HG02571 (cell line): ENCODE measurements around the gene FAM24B.
"Not testable (repeated sequence)": the region's sequence is repeated elsewhere in the genome, so short reads cannot be mapped to it uniquely, and the experiment has no call there.

Experiments used
- ATAC-seq: cut with Tn5 transposase; IDR thresholded peaks from one replicate; pipeline ENCODE4 v1.9.1; 2021; ENCODE audit warnings: mild to moderate bottlenecking, moderate library complexity; ENCODE audit not compliant: unreplicated experiment

Gene FAM24B

DNA sequence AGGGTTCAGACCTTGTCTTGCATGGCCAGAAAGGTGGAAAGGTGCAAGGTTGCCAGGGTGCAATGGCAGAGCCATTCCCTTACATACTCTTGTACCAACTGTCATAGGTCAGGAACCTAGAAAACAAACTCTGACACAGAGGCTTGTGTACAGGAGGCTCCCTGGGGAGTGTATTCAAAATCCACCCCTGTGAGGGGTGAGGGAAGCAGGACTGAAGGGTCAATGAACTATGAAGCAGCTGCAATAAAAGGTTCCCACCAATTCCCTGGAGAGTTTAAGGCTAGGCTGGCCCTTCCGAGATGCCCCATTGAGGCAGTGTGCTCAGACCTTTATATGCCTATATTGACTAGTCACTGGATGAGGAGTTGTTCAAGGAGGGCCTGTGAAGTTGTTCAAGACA, 19.9 kb downstream of the FAM24B start:
- no peak for ATAC-seq

GRCh38 chr10:122858042-122858441, 21.3 kb downstream of the FAM24B start:
- not testable (repeated sequence) for ATAC-seq

DNA sequence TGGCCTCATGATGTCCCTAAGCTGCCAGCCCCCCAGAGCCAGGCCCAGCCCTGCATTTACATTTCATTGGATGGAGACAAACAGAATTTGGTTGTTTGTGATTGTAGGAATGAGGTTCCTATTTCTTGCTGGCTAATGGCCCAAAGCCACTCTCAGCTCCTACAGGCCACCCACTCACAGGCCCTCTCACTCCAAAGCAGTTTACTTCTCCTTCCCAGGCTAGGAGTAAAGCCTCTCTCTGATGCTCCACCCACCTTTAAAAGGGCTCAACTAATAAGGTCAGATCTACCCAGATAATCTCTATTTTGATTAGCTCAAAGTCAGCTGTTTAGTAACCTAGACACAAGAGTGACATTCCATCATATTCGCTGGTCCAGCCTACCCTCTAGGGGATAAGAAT, 22.5 kb downstream of the FAM24B start:
- no peak for ATAC-seq

- no peak for ATAC-seq
Measured at GRCh38 chr10:122855745-122856144, 23.6 kb downstream of the FAM24B start.

DNA sequence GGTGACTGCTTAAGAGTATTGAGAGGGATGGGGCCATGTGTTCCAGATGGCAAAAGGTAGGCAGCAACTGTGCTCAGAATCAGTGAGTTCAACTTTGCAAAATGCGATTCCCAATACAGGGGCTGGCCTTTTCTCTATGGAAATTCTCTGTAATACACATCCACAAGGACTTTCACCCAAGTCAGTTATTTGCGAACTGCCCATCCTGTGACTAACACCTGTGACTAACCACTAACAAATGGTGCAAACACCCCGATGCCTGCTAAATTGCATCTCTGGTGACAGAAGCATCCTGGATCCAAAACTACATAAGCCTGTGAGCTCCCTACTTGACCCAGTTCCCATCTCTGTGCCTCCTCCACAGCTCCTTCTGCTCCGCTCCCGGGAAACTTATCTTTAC, 24.7 kb downstream of the FAM24B start:
- ATAC-seq: no peak

- ATAC-seq: no peak
Measured at GRCh38 chr10:122853665-122854313, 25.6 kb downstream of the FAM24B start.

- ATAC-seq: no peak
Measured at GRCh38 chr10:122852261-122852660, 27.1 kb downstream of the FAM24B start.

GRCh38 chr10:122850705-122851640, 28.4 kb downstream of the FAM24B start:
- ATAC-seq: no peak

- ATAC-seq: no peak
Measured at GRCh38 chr10:122849900-122850605, 29.3 kb downstream of the FAM24B start.

- ATAC-seq: no peak
Measured at GRCh38 chr10:122849090-122849489, 30.3 kb downstream of the FAM24B start.

- ATAC-seq: no peak
Measured at GRCh38 chr10:122847782-122848604, 31.4 kb downstream of the FAM24B start.

DNA sequence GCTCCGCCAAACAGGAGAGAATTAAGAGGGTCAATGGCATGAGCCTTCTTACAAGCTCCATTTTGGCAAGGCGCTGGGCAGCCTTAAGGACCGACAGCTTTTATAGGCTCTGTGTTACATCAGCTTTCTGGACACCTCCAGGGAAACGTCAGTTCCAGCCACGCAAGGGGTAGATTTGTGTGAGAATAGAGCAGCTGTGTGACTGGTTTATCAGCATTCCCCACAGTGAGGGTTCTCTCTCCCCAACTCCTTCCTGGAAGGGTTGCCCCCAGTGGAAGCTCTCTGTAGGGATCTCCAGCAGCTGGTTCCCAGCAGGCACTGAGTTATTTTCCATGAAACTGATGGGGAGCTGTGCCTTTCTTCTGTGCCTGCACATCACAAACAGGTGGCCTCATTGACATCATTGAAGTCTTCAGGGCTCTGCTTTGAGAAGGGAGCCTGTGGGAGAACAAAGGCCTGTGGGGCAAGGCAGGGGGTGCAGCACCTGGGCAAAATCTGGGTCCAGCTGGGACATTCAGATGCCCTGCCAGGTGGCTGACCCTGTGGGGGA, 33.5 kb downstream of the FAM24B start, which contains the start of gene CUZD1:
Gene CUZD1, minus strand, starts transcription at position 75 of the 550 bp plus-strand sequence. Its CDS starts 14 bp downstream, at position 61.
- ATAC-seq: no peak

DNA sequence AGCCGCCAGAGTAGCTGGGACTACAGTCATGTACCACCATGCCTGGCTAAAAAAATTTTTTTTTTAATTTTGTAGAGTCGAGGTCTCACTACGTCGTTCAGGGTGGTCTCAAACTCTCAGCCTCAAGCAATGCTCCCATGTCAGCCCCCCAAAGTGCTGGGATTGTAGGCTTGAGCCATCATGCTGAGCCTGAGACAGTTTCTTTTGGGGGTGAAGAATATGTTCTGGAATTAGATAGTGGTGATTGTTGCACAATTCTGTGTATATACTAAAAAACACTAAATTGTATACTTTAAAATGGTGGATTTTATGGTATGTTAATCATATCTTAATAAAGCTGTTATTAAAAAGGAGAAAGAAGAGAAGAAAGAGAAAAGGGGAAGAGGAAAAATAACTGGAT, 35.2 kb downstream of the FAM24B start:
- ATAC-seq: no peak

DNA sequence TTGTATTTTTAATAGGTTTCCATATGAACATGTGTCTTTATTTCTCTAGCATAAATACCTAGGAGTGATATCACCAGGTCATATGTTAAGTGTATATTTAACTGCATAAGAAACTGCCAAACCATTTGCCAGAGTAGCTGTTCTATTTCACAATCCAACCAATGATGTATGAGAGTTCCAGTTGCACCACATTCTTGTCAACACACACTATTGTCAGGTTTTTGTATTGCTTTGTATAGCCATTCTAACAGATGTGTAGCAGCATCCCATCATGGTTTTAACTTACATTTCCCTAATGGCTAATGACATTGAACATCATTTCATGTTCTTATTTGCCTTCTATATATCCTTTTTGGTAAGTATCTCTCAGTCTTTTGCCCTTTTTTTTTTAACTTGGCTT, 37.8 kb downstream of the FAM24B start:
- no peak for ATAC-seq

DNA sequence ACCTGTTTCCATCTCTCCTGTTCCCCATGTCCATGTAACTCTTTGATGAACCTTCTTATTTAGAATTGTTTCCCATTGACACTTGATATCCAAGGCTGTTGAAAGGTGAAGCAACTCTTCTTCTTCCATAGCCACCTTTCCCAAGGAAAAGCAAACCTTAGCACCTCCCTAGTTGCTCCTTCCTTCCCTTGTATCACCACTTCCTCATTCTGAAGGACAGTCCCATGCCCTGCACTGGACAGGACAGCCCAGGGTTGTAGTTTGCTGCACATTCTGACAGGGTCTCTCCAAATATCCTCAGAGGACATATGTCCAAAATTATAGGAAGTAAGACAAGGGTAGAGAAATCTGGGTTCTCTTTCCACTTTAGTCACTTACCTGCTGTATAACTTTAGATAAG, 39.9 kb downstream of the FAM24B start:
- no peak for ATAC-seq

DNA sequence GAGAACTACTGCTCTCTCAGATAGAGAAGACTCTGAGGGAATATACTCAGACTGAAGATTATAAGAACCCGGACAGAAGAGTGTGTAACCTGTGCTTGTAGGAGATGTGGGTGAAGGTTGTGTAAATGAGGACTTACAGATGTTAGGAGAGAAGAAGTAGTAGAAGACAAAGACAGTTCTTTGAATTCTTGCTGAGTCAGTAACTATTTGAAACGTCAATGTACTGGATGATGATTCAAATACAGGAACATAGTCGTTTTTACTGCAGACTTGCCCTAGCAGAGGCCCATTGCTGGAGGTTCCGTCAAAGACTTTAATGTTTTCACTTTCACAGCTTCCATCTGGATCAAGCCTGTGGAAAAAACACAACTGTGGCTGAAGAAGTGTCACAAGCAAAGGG, 40.5 kb downstream of the FAM24B start:
- no peak for ATAC-seq

DNA sequence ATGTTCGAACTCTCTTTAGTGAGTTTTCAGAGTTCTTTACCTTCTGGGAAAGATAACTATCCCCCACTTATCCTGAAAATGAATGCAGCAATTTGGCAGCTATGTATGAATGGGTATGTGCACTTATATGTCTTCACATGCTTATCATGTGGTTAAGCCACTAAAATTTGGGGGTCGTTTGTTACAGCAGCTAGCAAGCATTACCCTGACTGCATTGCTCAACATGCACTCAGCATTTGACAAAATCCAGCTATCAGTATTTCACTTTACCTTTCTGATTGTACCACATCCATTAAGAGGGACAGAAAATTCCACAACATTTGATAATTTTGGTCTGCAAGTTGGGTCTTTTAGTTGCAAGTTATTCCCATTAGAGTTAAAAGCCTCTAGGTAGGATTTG, 43.5 kb downstream of the FAM24B start:
- ATAC-seq: no peak

DNA sequence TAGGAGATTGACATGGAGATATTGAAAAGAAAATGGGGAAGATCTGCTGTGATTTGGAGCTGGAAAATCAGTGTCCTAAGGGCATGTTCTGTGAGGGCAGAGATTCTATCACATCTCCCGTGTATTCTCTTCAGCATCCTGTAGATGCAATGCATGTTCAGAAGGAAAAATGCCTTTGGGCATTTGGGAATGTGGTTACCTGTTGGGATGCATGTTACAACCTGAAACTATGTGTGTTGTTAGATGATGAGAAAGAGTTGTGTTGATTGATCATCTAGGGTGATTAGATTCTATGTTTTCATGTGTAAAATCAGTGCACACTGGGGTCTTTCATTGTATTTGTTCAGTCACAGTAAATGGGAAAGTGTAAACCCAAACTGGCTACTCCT, 48.4 kb downstream of the FAM24B start:
- ATAC-seq: no peak

GRCh38 chr10:122830273-122830964, 49.0 kb downstream of the FAM24B start:
- ATAC-seq: no peak

DNA sequence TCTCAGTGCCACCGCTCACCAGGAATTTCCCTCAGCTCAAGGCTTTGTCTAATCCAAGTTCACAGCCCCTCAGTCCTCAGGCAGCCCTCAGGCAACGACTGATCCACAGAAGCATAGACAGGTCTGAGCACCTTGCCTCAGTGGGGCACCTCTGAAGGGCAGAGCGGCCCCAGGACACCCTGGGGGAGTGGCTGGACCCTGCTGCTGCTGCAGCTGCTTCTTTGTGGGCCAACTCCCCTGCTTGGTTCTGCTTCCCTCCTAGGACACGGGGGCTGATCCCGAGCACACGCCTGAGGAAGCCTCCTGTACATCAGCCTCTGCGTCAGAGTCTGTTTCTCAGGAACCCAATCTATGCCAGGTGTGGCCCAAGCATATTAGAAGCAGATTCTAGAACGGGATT, 49.9 kb downstream of the FAM24B start:
- no peak for ATAC-seq
